ENCODE data around the gene CDYL2.

CDYL2 gene

DNA sequence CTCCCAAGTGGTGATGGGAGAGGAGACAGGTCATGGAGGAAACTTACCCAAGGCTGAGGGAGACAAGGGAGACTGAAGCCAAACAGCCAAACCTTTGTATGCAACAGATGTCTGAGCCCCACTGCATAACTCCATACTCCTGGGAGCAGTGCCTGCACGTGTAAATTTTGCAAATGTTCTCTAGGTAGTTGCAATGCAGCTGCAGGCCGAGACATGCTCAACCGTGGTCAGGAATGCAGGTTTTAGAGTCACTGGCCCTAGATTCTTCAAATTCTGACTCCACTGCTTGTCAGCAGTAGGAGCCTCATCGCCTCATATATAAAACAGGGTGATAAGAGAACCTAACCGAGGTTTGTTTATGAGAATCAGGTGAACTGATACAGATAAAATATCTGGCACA lies 252.1 kb downstream of the CDYL2 start:
- DNase-seq (ENCODE audit: low read depth in 3 of 3), result no peak

Data from stimulated activated CD4-positive, alpha-beta T cell treated with anti-CD3 and anti-CD28 coated beads, TNF-alpha, amount 100 ng/mL, for 24 hours (primary cell).